Mucosa of stomach (tissue), 1 donor: ENCODE measurements around the gene ZNF782.
"Not testable (repeated sequence)": the region's sequence is repeated elsewhere in the genome, so short reads cannot be mapped to it uniquely, and the experiment has no call there.

Source experiments
- H3K27me3 ChIP-seq: one replicate; pipeline ENCODE4 v1.7.0; 2013; ENCODE audit warnings: mild to moderate bottlenecking, low read length; ENCODE audit not compliant: control insufficient read depth, insufficient read depth
- H3K36me3 ChIP-seq: one replicate; pipeline ENCODE4 v1.7.0; 2013; ENCODE audit warnings: low read length; ENCODE audit not compliant: control insufficient read depth, insufficient read depth
- H3K4me1 ChIP-seq: one replicate; pipeline ENCODE4 v1.7.0; 2013; ENCODE audit warnings: mild to moderate bottlenecking, low read length; ENCODE audit not compliant: control insufficient read depth, insufficient read depth
- H3K4me3 ChIP-seq: one replicate; pipeline ENCODE4 v1.7.0; 2013; ENCODE audit warnings: low read length
- H3K9ac ChIP-seq: one replicate; pipeline ENCODE4 v1.7.0; 2013; ENCODE audit warnings: mild to moderate bottlenecking, low read length, moderate library complexity
- H3K9me3 ChIP-seq: one replicate; pipeline ENCODE4 v1.7.0; 2013; ENCODE audit warnings: mild to moderate bottlenecking, low read length, moderate library complexity; ENCODE audit not compliant: control insufficient read depth
- donor health status: Pancreatic carcinoma.

The ZNF782 gene

DNA sequence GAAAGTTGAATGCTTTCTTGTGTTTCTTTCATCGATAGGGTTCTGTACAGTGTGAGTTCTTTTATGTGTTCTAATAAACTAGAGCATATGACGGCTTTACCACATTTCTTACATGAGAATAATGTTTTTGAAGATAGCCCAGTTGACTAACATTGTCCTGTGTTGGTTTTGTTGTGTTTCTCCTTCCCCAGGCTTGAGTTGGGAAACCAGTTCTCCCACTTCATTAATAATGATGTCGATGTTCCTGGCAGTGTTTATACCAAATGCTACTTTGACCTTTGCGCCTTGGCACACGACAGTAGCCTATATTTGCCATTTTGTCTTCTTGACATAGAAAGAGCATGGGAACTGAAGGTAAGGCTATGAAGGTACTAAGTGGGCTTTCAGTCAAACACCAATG is 14.4 kb upstream of the ZNF782 start:
- H3K36me3 ChIP-seq = no peaks in the 10 kb centered on the region
- H3K27me3 ChIP-seq = no peaks in the 10 kb centered on the region
- H3K9me3 ChIP-seq = no peaks in the 10 kb centered on the region
- no peak overlapping the region for H3K4me3 ChIP-seq
- H3K9ac ChIP-seq = no peak overlapping the region
- peaks cover 20% of the 10 kb centered on the region for H3K4me1 ChIP-seq

- H3K4me1 ChIP-seq = peaks cover 20% of the 10 kb centered on the region
These were observed 12.9 kb upstream of the ZNF782 start for GRCh38 chr9:96867079-96867804.

GRCh38 chr9:96865240-96865639 is 10.9 kb upstream of the ZNF782 start:
- H3K4me3 ChIP-seq, H3K9ac ChIP-seq, H3K27me3 ChIP-seq, H3K36me3 ChIP-seq, H3K9me3 ChIP-seq: not testable (repeated sequence)
- H3K4me1 ChIP-seq = peaks cover 20% of the 10 kb centered on the region

More at GRCh38 chr9:96867079-96867804, 12.9 kb upstream of the ZNF782 start:
- Histone ChIP-seq H3K9ac (no peak overlapping the region), H3K27me3 (no peaks in the 10 kb centered on the region), H3K36me3 (no peaks in the 10 kb centered on the region), H3K9me3 (no peaks in the 10 kb centered on the region), H3K4me3 (no peak overlapping the region)

- H3K4me3 ChIP-seq = no peak overlapping the region
- peaks cover 10% of the 10 kb centered on the region for H3K4me1 ChIP-seq
- no peak overlapping the region for H3K9ac ChIP-seq
- no peaks in the 10 kb centered on the region for H3K36me3 ChIP-seq
- H3K27me3 ChIP-seq = no peaks in the 10 kb centered on the region
- no peaks in the 10 kb centered on the region for H3K9me3 ChIP-seq
These were observed 5.3 kb upstream of the ZNF782 start for GRCh38 chr9:96859461-96860198.

DNA sequence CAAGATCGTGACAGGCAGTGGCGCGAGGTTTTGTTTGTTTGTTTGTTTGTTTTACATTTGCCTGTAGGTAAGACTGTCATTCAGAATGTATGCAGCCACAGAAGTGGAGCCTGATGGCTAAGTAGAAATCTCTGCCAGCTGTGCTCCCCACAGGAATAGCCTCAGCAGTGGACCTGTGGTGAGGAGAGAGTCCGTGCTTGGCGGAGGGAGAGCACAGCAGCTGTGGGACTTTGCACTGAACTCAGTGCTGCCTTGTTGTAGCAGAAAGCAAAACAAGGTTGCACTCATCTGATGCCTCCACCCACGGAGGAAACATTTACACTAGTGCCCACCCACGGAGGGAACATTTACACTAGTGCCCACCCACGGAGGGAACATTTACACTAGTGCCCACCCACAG is 4.4 kb upstream of the ZNF782 start:
- no peaks in the 10 kb centered on the region for H3K36me3 ChIP-seq
- no peak overlapping the region for H3K4me3 ChIP-seq
- peaks cover 10% of the 10 kb centered on the region for H3K4me1 ChIP-seq
- H3K9me3 ChIP-seq = no peaks in the 10 kb centered on the region
- H3K27me3 ChIP-seq = no peaks in the 10 kb centered on the region
- no peak overlapping the region for H3K9ac ChIP-seq

GRCh38 chr9:96858018-96858573 is 3.8 kb upstream of the ZNF782 start:
- Histone ChIP-seq H3K4me3 (no peak overlapping the region), H3K9ac (no peak overlapping the region), H3K27me3 (no peaks in the 10 kb centered on the region), H3K9me3 (no peaks in the 10 kb centered on the region), H3K36me3 (no peaks in the 10 kb centered on the region), H3K4me1 (peaks cover 14% of the 10 kb centered on the region)

DNA sequence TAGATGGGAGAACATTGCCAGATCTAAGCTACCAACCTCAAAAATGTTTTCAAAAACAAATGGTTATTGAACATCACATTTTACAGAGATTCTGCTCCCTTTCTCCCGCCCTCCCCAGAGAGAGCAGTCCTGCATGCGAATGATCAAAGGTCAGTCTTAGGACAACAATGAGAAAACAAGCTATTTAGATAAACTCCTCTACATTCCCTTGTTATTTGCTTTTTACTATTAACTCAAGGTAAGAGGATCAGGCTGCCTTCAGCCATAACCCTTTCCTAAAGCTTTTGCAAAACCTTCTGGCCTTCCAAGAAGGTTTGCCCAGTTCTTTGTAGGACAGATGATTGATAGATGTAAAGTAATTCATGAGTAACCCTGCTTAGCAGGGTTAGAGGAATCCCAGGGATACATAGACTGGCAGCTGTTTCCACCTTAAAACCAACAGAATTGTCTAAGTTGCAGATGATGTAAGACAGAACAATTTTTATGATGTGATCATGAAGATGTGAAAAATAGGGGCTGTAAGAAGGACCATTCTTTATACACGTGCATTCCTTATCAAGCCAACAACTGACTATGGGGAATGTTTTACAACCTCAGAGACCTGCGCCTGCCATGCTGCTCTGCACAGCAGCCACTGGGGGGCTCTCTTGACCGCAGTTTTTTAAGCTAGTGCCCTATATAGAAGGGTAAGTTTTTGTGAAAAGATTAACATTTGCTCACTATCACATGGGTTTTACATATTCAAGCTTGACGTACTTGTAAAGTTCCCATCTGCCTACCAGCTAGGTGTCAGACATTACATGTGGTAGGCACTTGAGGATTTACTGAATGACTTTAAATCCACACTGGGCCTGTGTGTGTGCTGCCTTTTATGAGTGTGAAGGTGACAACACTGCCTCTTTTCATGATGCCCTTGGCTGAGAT is 2.3 kb upstream of the ZNF782 start:
- H3K4me1 ChIP-seq = peaks cover 23% of the 10 kb centered on the region

GRCh38 chr9:96854651-96855273 is 448 bp upstream of the ZNF782 start:
- Histone ChIP-seq H3K9me3 (no peaks in the 10 kb centered on the region), H3K36me3 (no peaks in the 10 kb centered on the region), H3K4me1 (peaks cover 24% of the 10 kb centered on the region), H3K9ac (peak overlapping the region; percentile 92), H3K27me3 (no peaks in the 10 kb centered on the region), H3K4me3 (peak overlapping the region; percentile 81)

More for the DNA sequence above, 2.3 kb upstream of the ZNF782 start:
- no peak overlapping the region for H3K9ac ChIP-seq
- H3K4me3 ChIP-seq = no peak overlapping the region
- no peaks in the 10 kb centered on the region for H3K9me3 ChIP-seq
- H3K36me3 ChIP-seq = no peaks in the 10 kb centered on the region
- H3K27me3 ChIP-seq = no peaks in the 10 kb centered on the region

GRCh38 chr9:96852676-96853075 is 1.6 kb downstream of the ZNF782 start:
- Histone ChIP-seq H3K36me3 (no peaks in the 10 kb centered on the region), H3K9me3 (no peaks in the 10 kb centered on the region), H3K4me3 (no peak overlapping the region), H3K27me3 (no peaks in the 10 kb centered on the region), H3K4me1 (peaks cover 24% of the 10 kb centered on the region), H3K9ac (no peak overlapping the region)

DNA sequence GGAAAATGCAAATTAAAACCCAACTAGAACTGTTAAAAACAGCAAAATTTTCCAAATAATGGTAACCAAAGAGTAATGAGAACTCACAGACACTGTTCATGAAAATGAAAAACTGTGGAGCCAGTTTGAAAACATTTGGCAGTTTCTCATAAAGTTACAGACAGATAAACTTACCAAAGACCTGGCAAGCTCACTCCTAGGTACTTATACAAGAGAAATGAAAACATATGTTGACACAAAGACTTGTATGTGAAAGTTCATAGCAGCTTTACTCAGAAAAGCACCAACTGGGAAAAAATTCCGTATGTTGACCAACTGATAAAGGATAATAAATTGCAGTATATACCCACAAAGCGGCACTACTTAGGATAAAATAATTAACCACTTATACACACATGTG is 10.3 kb downstream of the ZNF782 start:
- Histone ChIP-seq H3K9ac (no peak overlapping the region), H3K4me1 (no peaks in the 10 kb centered on the region), H3K36me3 (no peaks in the 10 kb centered on the region), H3K9me3 (no peaks in the 10 kb centered on the region), H3K27me3 (no peaks in the 10 kb centered on the region), H3K4me3 (no peak overlapping the region)

- Histone ChIP-seq H3K27me3 (no peaks in the 10 kb centered on the region), H3K9ac (no peak overlapping the region), H3K9me3 (peaks cover 32% of the 10 kb centered on the region), H3K4me1 (no peaks in the 10 kb centered on the region), H3K4me3 (peak overlapping the region; percentile 6), H3K36me3 (peaks cover 5% of the 10 kb centered on the region)
These were observed 35.8 kb downstream of the ZNF782 start for GRCh38 chr9:96818533-96818932.
